Measurements from ENCODE around the gene LGI4.
A peak's percentile ranks its signal among the peaks of the same experiment; 100 is the strongest.

GRCh38 chr19:35168196-35168595 lies 33.3 kb upstream of the LGI4 start:
- TF ChIP-seq CTCF (IDR thresholded peaks at IDR 0.05 in 2 of 3, conservative IDR thresholded peaks at IDR 0.05 in 1 of 3; ENCODE audit: borderline replicate concordance in 1 of 3, insufficient read depth in 1 of 3, low read depth in 2 of 3, low read length in 2 of 3) (0 out of 6 replicates have a peak, but pooled peaks of 1 of the 3 experiments have one; percentile 5), EGR1 (IDR thresholded peaks at IDR 0.05; ENCODE audit: low read depth) (no peak), RAD21 (IDR thresholded peaks at IDR 0.05; ENCODE audit: low read depth) (no peak), EZH2 (IDR thresholded peaks at IDR 0.05) (no peak), POLR2AphosphoS5 (IDR thresholded peaks at IDR 0.05; ENCODE audit: low read depth, low read length) (no peak), JUND (IDR thresholded peaks at IDR 0.05) (peak; percentile 49; the same call in 1 of the 2 replicates), SRF (IDR thresholded peaks at IDR 0.05; ENCODE audit: low read depth) (no peak)
